HEK293T (cell line): Measurements from ENCODE around the gene MFSD6.

Source experiments
- CTCF ChIA-PET: fragments of 350-600 bp; formaldehyde crosslinking; extraction: SDS; loops from one replicate; lab custom pipeline; 2021; ENCODE audit warnings: antibody characterized with exemption, inconsistent platforms; lab: Yijun Ruan, JAX
- POLR2A ChIA-PET: fragments of 350-600 bp; formaldehyde crosslinking; extraction: SDS; loops from one replicate; lab custom pipeline; 2020; ENCODE audit warnings: antibody characterized with exemption, inconsistent platforms; lab: Yijun Ruan, JAX
- DNase-seq: peaks from one replicate; pipeline ENCODE4 v3.0.0; 2012; ENCODE audit warnings: mixed read lengths; ENCODE audit errors: extremely low spot score
- ARNT ChIP-seq: fragments of 450-650 bp; IDR thresholded peaks from 2 replicates; pipeline ENCODE4 v1.6.1; 2017; ENCODE audit warnings: mild to moderate bottlenecking
- BHLHE40 ChIP-seq: fragments of 450-650 bp; IDR thresholded peaks from 2 replicates; pipeline ENCODE4 v1.6.1; 2016; ENCODE audit warnings: mild to moderate bottlenecking, moderate library complexity, borderline replicate concordance
- CTBP1 ChIP-seq: fragments of 450-650 bp; IDR thresholded peaks from 2 replicates; pipeline ENCODE4 v1.6.1; 2016; ENCODE audit warnings: borderline replicate concordance
- ELF4 ChIP-seq: fragments of 450-650 bp; IDR thresholded peaks from 2 replicates; pipeline ENCODE4 v1.6.1; 2017; ENCODE audit warnings: antibody characterized with exemption
- FOXA1 ChIP-seq: fragments of 450-650 bp; IDR thresholded peaks from 2 replicates; pipeline ENCODE4 v1.6.1; 2016; ENCODE audit warnings: mild to moderate bottlenecking
- FOXK2 ChIP-seq: fragments of 450-650 bp; IDR thresholded peaks from 2 replicates; pipeline ENCODE4 v1.6.1; 2016; ENCODE audit warnings: mild to moderate bottlenecking
- FOXM1 ChIP-seq: fragments of 450-650 bp; IDR thresholded peaks from 2 replicates; pipeline ENCODE4 v1.6.1; 2017; ENCODE audit warnings: mild to moderate bottlenecking, borderline replicate concordance
- HDGF ChIP-seq: fragments of 450-650 bp; IDR thresholded peaks from 2 replicates; pipeline ENCODE4 v1.6.1; 2017; ENCODE audit warnings: antibody characterized with exemption, borderline replicate concordance
- L3MBTL2 ChIP-seq: fragments of 450-650 bp; conservative IDR thresholded peaks from 2 replicates; pipeline ENCODE4 v1.6.1; 2016; ENCODE audit warnings: mild to moderate bottlenecking
- LEF1 ChIP-seq: fragments of 450-650 bp; IDR thresholded peaks from 2 replicates; pipeline ENCODE4 v1.6.1; 2017; ENCODE audit warnings: mild to moderate bottlenecking, borderline replicate concordance
- NFRKB ChIP-seq: fragments of 450-650 bp; IDR thresholded peaks from 2 replicates; pipeline ENCODE4 v1.6.1; 2016; ENCODE audit warnings: mild to moderate bottlenecking, moderate library complexity
- PKNOX1 ChIP-seq: fragments of 450-650 bp; IDR thresholded peaks from 2 replicates; pipeline ENCODE4 v1.6.1; 2016
- SP1 ChIP-seq: fragments of 450-650 bp; IDR thresholded peaks from 2 replicates; pipeline ENCODE4 v1.6.1; 2017
- SUZ12 ChIP-seq: fragments of 450-650 bp; IDR thresholded peaks from 2 replicates; pipeline ENCODE4 v1.6.1; 2016; ENCODE audit warnings: mild to moderate bottlenecking
- TARDBP ChIP-seq: fragments of 450-650 bp; IDR thresholded peaks from 2 replicates; pipeline ENCODE4 v1.6.1; 2016
- ZNF384 ChIP-seq: fragments of 450-650 bp; IDR thresholded peaks from 2 replicates; pipeline ENCODE4 v1.6.1; 2016

MFSD6 gene

GRCh38 chr2:190513877-190514276, 105.7 kb downstream of the MFSD6 start:
- no peak for DNase-seq
- POLR2A ChIA-PET, result no interaction called here
- no peak for TF ChIP-seq PKNOX1
- no peak for TF ChIP-seq BHLHE40
- TF ChIP-seq CTBP1, result no peak
- TF ChIP-seq FOXM1, result no peak
- TF ChIP-seq FOXK2, result no peak
- TF ChIP-seq NFRKB, result no peak
- TF ChIP-seq L3MBTL2, result no peak
- TF ChIP-seq ZNF384, result no peak
- CTCF ChIA-PET, result no interaction called here

GRCh38 chr2:190514676-190515075, 106.5 kb downstream of the MFSD6 start:
- no peak for DNase-seq
- no peak for TF ChIP-seq SP1
- no peak for TF ChIP-seq HDGF
- TF ChIP-seq TARDBP, result no peak
- TF ChIP-seq PKNOX1, result no peak
- no peak for TF ChIP-seq BHLHE40
- TF ChIP-seq LEF1, result no peak
- no peak for TF ChIP-seq ZNF384
- TF ChIP-seq FOXK2, result no peak
- no peak for TF ChIP-seq SUZ12
- no peak for TF ChIP-seq ARNT
- no peak for TF ChIP-seq ELF4
- TF ChIP-seq NFRKB, result no peak
- TF ChIP-seq FOXM1, result no peak
- TF ChIP-seq FOXA1, result no peak
- ChIA-PET POLR2A (no interaction called here), CTCF (interaction anchor here (0.7 kb wide), 1 partner anchor 43 kb away, joined by 3 read pairs; no protein-coding TSS in a partner anchor)

- CTCF ChIA-PET, result no interaction called here
- POLR2A ChIA-PET, result no interaction called here
- DNase-seq, result no peak
- TF ChIP-seq SUZ12, result no peak
- TF ChIP-seq SP1, result no peak
- TF ChIP-seq ARNT, result no peak
- no peak for TF ChIP-seq PKNOX1
- TF ChIP-seq FOXM1, result no peak
- TF ChIP-seq NFRKB, result no peak
- no peak for TF ChIP-seq LEF1
- TF ChIP-seq ELF4, result no peak
- no peak for TF ChIP-seq TARDBP
- TF ChIP-seq HDGF, result no peak
- no peak for TF ChIP-seq BHLHE40
- no peak for TF ChIP-seq L3MBTL2
- no peak for TF ChIP-seq CTBP1
- TF ChIP-seq ZNF384, result no peak
- TF ChIP-seq FOXK2, result no peak
- TF ChIP-seq FOXA1, result no peak
These were observed 107.5 kb downstream of the MFSD6 start for GRCh38 chr2:190515687-190516086.

GRCh38 chr2:190517468-190517867, 109.3 kb downstream of the MFSD6 start:
- ChIA-PET POLR2A (interaction anchor here (1.2 kb wide), 1 partner anchor 17 kb away, joined by 3 read pairs; the partner anchor contains the start of gene NEMP2), CTCF (no interaction called here)
- DNase-seq, result no peak
- TF ChIP-seq SUZ12 (no peak), SP1 (no peak), ZNF384 (no peak), HDGF (no peak), L3MBTL2 (no peak), FOXA1 (no peak), FOXM1 (no peak), CTBP1 (no peak), TARDBP (no peak), LEF1 (no peak), BHLHE40 (no peak), FOXK2 (no peak)

GRCh38 chr2:190519975-190520767, 112.0 kb downstream of the MFSD6 start:
- TF ChIP-seq ELF4 (no peak), SUZ12 (no peak), HDGF (no peak), NFRKB (no peak), BHLHE40 (no peak), PKNOX1 (no peak), FOXM1 (no peak), ZNF384 (no peak), FOXK2 (no peak), CTBP1 (no peak), ARNT (no peak), L3MBTL2 (no peak), FOXA1 (no peak), LEF1 (no peak)
- no peak for DNase-seq
- CTCF ChIA-PET, result no interaction called here
- POLR2A ChIA-PET, result no interaction called here
